Large intestine (tissue), 3 donors: ENCODE data around the gene TSHZ3. TPM values are rescaled to one million over a fixed set of nuclear protein-coding genes. Genes with fewer than 3 reads are reported as not detected.

Experiments
- DNase-seq, 2 donors: peaks; one replicate each; pipeline versions ENCODE4 v3.0.0 to v3.0.0-alpha.2; 2013
- H3K27ac ChIP-seq: one replicate; pipeline ENCODE4 v1.5.1; 2013; ENCODE audit warnings: low read length
- H3K27me3 ChIP-seq: 2 replicates; pipeline ENCODE4 v1.6.1; 2013; ENCODE audit warnings: low read length; ENCODE audit not compliant: control insufficient read depth, insufficient read depth
- H3K36me3 ChIP-seq: 2 replicates; pipeline ENCODE4 v1.6.1; 2013; ENCODE audit warnings: low read length; ENCODE audit not compliant: control insufficient read depth, insufficient read depth
- H3K4me1 ChIP-seq: one replicate; pipeline ENCODE4 v1.6.1; 2013; ENCODE audit warnings: low read length; ENCODE audit not compliant: control insufficient read depth, insufficient read depth
- H3K4me3 ChIP-seq: one replicate; pipeline ENCODE4 v1.5.1; 2013; ENCODE audit warnings: low read length
- H3K9me3 ChIP-seq: one replicate; pipeline ENCODE4 v1.6.1; 2013; ENCODE audit warnings: mild to moderate bottlenecking, low read depth, low read length, moderate library complexity; ENCODE audit not compliant: control insufficient read depth
- WGBS: methylation state at CpG from one replicate; pipeline ENCODE4 v1.1.5; 2013; ENCODE audit warnings: low lambda C conversion rate; ENCODE audit not compliant: insufficient coverage; 5-methylcytosine and 5-hydroxymethylcytosine counted together
- polyA plus RNA-seq: library from polyadenylated mRNA; unstranded; fragments of 120-200 nt; gene quantifications from one replicate; pipeline ENCODE4 v1.2.1, GENCODE V29; 2013

Gene TSHZ3
- polyA plus RNA-seq, 1 donor: 6.2 TPM

DNA sequence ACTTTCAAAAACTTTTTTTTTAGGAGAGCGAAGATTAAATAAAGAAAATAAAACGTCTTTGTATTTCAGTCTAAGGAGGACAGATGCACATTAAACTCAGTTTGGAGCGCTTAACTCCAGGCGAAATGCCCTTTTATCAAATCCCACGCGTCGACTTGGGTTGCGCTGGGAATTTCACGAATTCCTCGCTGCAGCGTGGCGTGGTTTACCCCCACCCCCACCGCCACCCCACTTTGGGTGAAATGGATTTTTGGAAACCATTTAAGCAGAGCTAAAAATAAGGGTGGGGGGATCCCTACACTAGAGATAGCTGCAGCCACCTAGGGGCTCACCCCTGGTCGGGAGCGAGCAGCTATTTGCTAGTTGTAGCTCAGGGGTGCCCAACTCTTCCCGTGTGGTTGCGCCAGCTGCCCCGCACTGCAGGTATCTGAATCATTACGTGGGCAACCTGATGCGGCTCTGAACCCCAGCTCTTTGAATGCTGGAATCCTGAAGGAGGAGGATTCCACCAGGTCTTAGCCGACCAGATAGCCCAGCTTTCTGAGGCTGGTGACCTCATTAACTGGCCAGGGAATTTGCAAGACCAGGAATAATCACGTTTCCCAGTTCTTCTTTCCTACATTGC lies 6.5 kb upstream of the TSHZ3 start:
- Histone ChIP-seq H3K36me3 (no peaks in the 10 kb centered on the region), H3K9me3 (no peaks in the 10 kb centered on the region), H3K4me1 (no peaks in the 10 kb centered on the region), H3K4me3 (no peak overlapping the region), H3K27ac (no peak overlapping the region), H3K27me3 (peaks cover 85% of the 10 kb centered on the region)
- WGBS: no CpG with 5 or more reads among the region's 22 CpGs
- no peak for DNase-seq

DNA sequence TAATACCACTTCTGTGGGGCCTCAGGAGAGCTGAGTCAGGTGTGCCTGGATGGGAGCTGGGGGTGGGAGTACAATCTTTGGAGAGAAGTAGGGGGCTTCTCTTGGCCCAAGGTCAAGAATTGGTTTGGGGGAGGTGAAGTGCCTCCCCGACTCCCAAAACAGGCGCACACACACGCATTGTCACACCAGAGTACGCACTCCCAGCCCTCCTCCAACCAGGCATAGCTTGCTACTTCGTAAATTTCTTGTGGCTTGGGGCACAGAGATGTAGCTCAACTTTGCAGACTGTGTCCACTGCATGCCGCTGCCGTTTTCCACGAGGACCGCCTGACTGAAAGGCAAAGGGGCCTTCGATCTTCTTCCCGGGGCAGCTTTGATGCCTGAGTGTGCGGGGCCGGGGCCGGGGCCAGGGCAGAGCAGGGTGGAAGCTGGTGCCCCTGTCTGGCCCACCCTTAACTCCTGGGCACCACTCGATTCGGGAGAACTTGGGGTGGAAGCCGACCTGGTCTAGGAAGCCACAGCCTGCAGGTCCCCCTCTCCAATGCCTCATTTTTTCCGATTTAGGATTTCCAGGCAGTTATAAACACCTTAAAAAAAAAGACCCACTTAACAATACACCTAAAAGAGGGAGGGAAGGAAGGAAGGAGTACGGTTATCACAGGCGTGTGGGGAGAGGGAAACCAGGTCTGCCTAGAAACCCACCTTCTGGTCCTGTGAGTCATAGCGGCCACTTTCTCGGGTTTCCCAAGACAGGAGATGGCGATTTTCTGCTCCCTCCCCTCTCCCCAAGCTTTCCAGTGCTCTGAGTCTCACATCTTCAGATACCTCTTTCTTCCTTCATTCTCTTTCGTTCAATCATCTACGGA lies 5.8 kb upstream of the TSHZ3 start:
- no peak for DNase-seq
- no peaks in the 10 kb centered on the region for H3K36me3 ChIP-seq
- H3K9me3 ChIP-seq: no peaks in the 10 kb centered on the region
- H3K4me1 ChIP-seq: no peaks in the 10 kb centered on the region
- no peak overlapping the region for H3K4me3 ChIP-seq
- no peak overlapping the region for H3K27ac ChIP-seq
- 13% methylated on average over 4 of the region's 25 CpGs for WGBS
- peaks cover 85% of the 10 kb centered on the region for H3K27me3 ChIP-seq

DNA sequence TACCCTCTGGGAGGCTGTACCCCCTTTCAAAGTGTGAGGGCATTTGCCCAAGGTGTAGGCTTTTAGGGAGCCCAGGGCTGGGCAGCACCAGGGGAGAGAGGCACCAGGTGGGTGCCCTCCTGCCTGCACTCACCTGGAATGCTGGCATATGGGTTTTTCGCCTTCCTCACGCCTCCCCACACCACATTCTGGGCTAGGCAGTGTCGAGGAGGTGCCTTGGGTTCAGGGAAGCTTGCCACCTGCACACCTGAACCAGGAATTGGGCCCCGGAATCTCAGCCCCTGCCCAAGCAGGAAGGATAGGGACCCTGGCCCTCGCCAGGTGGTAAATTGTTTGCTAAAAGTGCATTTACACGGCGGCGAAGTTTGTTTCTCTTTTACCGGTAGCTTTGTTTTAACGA lies 5.1 kb upstream of the TSHZ3 start:
- Histone ChIP-seq H3K4me1 (no peaks in the 10 kb centered on the region), H3K27me3 (peaks cover 85% of the 10 kb centered on the region), H3K27ac (no peak overlapping the region), H3K9me3 (no peaks in the 10 kb centered on the region), H3K36me3 (no peaks in the 10 kb centered on the region), H3K4me3 (no peak overlapping the region)
- no peak for DNase-seq
- WGBS: 20% methylated on average over 1 of the region's 10 CpGs

DNA sequence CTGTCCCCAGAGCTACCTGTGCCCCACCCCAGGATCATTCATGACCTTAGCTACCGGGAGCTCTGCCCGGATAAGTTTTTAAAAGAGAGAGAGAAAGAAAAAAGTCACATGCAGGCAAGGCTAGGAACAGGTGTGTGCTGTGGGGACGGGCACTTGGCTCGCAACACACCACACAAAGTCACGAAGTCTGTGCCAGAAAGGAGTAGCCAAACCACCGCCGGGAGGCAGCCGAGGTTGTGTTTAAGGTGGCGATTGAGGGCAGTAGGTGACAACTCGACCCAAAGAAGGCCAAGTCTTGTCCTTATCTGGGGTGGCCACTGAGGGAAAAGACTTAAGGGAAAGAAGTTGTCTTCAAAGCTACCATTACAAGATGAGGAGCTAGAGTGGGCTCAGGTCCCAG lies 4.6 kb upstream of the TSHZ3 start:
- Histone ChIP-seq H3K9me3 (no peaks in the 10 kb centered on the region), H3K27me3 (peaks cover 81% of the 10 kb centered on the region), H3K36me3 (no peaks in the 10 kb centered on the region), H3K4me1 (no peaks in the 10 kb centered on the region), H3K4me3 (no peak overlapping the region), H3K27ac (no peak overlapping the region)
- no peak for DNase-seq
- no CpG with 5 or more reads among the region's 10 CpGs for WGBS

DNA sequence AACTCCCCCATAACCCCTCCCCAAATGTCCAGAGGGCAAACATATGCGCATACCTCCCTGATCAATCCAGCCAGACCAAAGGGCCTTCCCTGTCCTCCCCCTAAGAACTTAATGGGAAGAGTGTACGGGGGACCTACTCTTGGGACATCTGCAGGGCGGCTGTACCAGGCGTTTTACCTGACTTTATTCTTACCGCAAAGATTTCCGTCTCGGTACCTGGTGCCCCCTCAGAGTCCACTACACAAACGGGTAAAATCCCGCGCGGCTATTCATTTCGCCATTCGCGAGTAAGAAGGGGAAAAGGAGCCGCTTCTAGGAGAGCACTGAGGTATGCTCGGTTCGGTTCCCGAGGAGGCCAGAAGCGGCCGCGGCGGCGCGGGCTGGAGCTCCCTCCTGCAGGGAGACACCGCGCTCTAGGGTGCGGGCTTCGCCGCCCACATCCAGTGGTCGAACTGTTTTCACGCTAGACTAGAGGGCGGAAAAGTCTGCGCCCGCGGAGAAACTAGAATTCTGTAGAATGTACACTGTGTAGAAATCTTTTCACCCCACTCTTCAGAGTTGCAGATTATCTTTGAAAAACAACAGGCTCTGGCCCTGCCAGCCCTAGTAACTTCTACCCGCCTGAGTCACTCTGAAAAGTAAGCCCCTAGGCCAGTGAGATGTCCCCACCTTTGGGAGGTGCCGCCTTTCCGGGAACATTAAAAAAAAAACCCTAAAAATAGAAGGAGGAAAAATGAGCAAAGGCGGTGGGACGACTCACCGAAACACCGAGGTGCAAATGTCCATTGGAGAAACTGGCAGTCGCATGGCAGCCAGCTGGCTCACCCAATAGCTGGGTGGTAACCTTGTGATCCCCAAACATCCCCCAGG lies 3.8 kb upstream of the TSHZ3 start:
- Histone ChIP-seq H3K4me3 (peak overlapping the region; percentile 4), H3K27me3 (peaks cover 80% of the 10 kb centered on the region), H3K27ac (no peak overlapping the region), H3K9me3 (no peaks in the 10 kb centered on the region), H3K4me1 (no peaks in the 10 kb centered on the region), H3K36me3 (no peaks in the 10 kb centered on the region)
- WGBS: 10% methylated on average over 2 of the region's 43 CpGs
- no peak for DNase-seq

DNA sequence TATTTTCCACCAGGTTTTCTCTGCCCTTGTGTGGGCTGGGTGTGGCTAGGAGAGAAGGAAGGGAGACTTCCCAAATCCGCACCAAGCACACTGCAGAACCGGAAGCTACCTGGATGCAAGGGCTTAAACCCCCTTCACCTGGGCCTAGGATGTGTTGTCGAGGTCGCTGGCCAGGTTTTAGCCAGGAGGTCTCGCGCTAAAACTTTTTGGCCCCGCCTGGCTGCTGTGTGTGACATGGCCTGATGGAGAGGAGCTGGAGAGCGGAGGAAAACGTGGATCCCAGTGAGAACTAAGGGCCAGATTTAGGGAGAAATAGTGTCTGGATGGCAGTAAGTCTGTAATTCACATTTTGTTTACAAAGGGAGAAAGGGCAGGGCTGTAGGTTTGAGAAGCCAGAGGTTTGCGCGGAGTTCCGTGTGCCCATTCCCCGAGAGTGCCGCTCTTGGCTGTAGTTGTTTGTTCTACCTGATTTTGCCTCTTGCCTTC lies 3.1 kb upstream of the TSHZ3 start:
- DNase-seq: no peak
- H3K36me3 ChIP-seq: no peaks in the 10 kb centered on the region
- H3K27me3 ChIP-seq: peaks cover 80% of the 10 kb centered on the region
- H3K4me3 ChIP-seq: no peak overlapping the region
- no CpG with 5 or more reads among the region's 14 CpGs for WGBS
- no peaks in the 10 kb centered on the region for H3K4me1 ChIP-seq
- no peak overlapping the region for H3K27ac ChIP-seq
- H3K9me3 ChIP-seq: no peaks in the 10 kb centered on the region

DNA sequence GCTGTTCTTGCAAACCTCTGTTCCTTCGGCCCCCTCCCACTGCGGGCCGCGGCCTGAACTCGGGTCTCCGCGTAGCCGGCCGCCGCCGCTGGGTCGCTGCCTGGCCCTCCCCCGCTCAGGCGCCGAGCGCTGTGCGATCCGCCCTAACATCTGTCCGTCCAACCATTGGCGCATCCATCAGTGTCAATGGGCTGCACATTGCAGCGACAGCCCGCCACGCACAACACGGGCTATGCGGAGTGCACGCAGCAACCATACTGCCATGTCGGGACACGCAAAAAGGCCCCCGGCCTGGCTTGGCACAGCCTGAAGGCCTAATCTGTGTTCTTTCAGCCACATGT lies 2.6 kb upstream of the TSHZ3 start:
- H3K27me3 ChIP-seq: peaks cover 76% of the 10 kb centered on the region
- no peak overlapping the region for H3K27ac ChIP-seq
- H3K4me3 ChIP-seq: peak overlapping the region; percentile 36
- H3K36me3 ChIP-seq: no peaks in the 10 kb centered on the region
- no peak for DNase-seq
- WGBS: no CpG with 5 or more reads among the region's 29 CpGs
- no peaks in the 10 kb centered on the region for H3K4me1 ChIP-seq
- no peaks in the 10 kb centered on the region for H3K9me3 ChIP-seq

DNA sequence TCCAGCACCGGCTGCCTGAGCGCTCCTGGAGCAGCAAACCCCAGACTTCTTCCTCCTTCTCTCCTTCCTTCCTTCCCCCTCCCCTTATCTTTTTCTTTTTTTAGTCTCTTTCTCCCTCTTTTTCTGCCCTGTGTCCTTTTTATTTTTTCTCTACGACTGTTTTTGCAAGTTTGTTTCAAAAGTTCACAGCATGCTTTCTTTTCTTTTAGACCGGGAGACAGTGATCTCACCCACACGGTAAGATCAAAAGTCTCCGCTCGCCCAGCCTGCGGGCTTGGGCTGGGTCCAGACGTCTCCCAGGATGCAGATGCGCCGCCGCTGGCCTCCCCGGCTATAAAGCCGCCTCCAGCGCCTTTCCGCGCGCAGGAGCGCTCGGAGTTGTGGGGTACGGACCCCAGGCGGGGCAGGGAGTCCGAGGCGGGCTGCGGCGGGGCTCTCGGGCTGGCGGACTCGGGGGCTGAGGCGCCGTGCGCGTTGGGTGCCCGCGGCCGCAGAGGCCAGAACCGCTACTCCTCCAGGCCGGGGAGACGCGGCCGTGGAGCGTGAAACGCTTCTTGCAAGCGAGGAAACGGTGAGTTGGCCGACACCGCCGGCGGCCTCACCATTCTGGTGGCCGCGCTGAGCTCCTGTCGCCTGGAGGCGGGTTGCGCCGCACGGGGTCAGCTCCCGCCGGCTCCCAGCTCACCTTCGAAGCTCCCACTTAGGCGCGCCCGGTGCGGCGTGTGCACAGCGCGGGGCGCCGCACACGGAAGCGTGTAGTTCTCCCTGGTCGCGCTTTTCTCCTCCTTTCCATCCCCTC lies 2.0 kb upstream of the TSHZ3 start:
- H3K4me3 ChIP-seq: peak overlapping the region; percentile 36
- peak in 1 of 2 donors; percentile 40 for DNase-seq
- no peak overlapping the region for H3K27ac ChIP-seq
- 0% methylated on average over 1 of the region's 72 CpGs for WGBS
- peaks cover 71% of the 10 kb centered on the region for H3K27me3 ChIP-seq
- H3K4me1 ChIP-seq: no peaks in the 10 kb centered on the region
- no peaks in the 10 kb centered on the region for H3K36me3 ChIP-seq
- H3K9me3 ChIP-seq: no peaks in the 10 kb centered on the region

DNA sequence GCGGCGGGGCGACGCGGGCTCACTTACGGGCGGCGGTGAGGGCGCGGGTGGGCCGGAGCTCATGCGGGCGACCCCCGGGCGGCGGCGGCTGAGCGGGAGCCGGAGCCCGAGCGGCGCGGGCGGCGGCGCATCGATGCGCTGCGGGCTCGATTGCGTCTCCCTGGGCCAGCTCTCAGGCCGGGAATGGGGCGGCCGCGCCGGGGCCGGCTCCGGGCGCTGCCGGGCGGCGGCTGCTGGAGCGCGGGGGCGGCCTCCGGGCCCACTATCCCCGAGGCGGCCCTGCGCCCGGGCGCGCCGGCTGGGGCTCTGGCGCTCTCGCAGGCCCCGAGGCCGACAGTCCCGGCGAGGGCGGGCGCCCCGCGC lies 1.4 kb upstream of the TSHZ3 start:
- Histone ChIP-seq H3K4me1 (no peaks in the 10 kb centered on the region), H3K4me3 (peak overlapping the region; percentile 37), H3K9me3 (no peaks in the 10 kb centered on the region), H3K27ac (no peak overlapping the region), H3K36me3 (no peaks in the 10 kb centered on the region), H3K27me3 (peaks cover 66% of the 10 kb centered on the region)
- DNase-seq: peak in 1 of 2 donors; percentile 52
- WGBS: no CpG with 5 or more reads among the region's 63 CpGs
